ENCODE results near the gene TOX3.

TOX3 gene

DNA sequence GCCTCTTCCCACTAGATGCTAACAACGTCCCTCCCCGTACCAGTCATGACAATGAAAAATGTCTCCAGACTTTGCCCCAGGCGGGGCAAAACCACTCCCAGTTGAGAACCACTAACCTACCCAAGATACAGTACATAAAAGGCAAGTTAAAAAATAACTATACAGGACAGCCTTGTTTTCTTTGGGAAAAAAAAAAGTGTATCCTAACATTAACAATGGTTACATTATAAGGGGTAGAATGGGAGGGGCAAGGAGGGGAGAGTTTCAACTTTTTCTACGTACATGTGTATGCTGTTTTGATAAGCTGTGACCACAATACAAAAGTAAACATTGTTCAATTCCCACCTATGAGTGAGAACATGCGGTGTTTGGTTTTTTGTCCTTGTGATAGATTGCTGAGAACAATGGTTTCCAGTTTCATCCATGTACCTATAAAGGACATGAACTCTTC, 94.9 kb downstream of the TOX3 start:
- DNase-seq (ENCODE audit: low read depth), result no peak

DNA sequence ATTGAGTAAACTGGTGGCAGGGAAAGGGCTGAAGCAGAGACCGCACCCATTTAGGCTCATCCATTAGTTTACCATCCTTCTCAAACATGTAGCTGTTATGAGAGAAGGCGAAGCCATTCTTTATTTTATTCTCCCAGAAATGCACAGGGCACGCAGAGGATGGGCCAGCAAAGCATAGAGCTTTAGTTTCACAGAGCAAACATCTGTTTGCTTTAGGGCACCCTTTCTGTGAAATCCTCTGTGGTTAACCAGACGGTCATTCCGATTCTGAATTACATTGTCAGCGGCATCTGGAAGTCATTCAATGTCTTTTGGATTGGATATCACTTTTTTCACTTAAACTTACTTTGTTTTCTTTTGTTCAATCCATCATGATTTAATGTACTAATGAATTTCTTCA, 96.0 kb downstream of the TOX3 start:
- no peak for DNase-seq (ENCODE audit: low read depth)

DNA sequence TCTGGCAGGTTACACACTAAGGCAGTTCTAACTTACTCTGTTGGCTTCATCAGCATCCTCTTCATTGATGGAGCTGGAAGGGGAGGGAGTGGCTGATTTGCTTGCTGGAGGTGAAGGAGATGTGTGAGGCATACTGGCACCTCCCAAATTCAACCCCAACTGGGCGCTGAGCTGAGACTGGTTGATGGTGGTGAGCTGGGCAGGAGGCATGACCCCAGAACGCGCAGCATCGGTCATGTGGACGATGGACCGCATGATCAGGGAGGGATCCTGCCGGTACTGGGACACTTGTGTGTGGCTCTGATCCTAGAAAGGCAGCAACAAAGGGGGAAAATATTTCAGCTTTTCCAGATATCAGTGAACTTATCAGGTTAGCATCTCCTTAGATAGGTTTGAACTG, 96.7 kb downstream of the TOX3 start:
- no peak for DNase-seq (ENCODE audit: low read depth)

DNA sequence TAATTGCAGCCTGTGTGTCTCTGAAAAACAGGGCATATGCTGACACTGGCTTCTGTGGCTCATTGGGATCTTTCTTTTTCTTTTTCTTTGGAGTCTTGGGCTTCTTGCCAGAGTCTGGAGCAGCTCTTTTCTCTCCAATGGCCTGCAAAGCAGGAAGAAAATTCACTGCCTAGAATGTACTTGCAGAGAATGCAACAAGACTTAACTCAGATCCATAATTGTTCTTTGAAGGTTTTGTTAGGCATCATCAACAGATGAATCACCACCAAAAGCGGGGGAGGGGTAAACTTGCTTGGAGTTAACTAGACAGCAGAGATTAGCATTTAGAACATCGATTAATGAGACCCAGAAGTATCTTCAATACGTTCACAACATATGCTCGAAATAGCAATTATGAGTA, 100.9 kb downstream of the TOX3 start:
- no peak for DNase-seq (ENCODE audit: low read depth)

DNA sequence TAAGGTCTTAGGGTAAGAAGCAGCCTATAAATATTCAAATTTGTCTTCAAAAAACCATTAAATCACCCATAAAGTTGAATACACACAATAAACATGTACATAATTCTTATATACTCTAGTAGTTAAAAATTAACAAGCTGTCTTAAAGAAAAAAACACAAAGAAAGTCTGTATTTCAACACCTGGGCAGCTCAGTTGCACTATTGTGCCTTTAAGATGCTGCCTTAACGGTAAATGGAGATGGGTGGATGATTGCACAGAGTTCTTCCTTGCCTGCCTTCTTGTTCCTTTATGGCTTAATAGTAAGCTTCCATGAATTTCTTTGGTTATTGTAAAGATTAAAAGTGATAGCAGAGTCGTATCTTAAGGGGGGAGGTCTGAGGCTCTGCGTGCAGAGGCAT, 105.1 kb downstream of the TOX3 start:
- no peak for DNase-seq (ENCODE audit: low read depth)

DNA sequence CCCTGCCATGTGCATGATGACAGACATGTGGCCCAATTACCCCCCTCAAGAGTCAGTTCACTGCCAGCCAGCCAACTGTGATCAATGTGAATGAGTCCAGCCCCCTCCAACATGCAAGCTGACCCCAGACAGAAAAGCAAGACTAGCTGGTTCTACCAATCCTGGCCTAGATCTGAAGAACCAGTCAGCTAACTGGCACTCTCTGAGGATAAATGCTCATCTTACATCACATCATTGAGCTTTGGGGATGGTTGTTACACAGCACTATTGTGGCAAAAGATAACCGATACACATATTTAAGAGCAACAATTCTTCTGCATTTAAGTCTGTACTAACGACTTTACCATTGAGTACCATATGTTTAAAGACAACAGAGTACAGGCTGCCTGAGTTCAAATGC, 106.7 kb downstream of the TOX3 start:
- no peak for DNase-seq (ENCODE audit: low read depth)

DNA sequence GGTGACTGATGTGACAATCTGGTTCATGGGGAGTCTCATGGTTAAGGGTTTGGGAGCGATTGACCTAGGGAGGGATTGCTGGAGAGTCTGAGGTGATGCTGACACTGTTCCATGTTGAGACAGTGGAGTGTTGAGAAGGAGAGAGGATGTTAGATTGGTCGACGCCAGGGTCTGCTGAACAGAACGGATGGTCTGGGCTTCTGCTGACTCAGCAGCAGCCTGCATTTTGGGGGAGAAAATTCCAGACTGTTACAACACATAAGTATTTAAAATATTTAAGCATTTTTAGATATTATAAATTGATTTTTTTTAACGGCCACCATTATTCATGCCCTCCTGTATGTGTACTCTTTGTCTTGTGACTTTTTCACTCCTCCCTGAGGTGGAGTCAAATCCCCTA, 107.2 kb downstream of the TOX3 start:
- DNase-seq (ENCODE audit: low read depth), result no peak

DNA sequence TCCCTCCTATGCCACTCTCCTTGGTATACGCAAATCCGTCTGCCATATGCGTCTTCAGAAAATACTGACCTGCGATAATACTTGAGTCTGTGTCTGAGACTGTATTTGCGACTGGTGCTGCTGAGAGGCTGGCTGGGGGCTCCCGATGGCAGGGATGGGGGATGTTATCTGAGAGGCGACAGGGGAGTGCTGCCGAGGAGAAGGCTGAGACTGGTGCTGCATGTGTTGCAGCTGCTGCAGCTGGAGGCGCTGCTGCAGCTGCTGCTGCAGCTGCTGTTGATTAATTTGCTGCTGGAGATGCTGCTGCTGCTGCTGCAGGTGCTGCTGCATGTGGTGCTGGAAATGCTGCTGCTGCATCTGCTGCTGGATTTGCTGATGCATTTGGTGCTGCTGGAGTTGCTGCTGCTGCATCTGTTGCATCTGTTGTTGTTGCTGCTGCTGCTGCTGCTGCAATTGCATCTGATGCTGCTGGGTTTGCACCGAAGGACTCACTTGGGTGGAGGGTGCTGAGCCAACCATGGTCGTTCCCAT, 107.7 kb downstream of the TOX3 start:
- no peak for DNase-seq (ENCODE audit: low read depth)

DNA sequence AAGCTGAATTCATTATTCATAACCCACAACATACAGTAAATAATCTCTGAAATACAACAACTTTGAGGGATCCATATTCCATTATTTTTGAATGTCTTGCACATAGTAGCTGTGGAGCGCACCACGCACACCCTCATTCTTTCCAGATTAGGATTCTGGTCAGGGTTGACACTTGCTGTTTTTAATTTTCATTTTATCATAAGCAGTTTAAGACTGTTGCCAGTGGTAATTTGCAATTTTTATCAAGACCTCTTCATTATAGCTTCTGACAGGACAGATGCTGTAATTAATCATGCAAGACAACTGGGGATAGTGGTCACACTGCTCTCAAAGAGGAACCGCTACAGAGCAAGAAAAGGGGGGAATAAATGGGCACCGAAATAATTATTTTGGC, 109.7 kb downstream of the TOX3 start:
- DNase-seq (ENCODE audit: low read depth), result no peak

DNA sequence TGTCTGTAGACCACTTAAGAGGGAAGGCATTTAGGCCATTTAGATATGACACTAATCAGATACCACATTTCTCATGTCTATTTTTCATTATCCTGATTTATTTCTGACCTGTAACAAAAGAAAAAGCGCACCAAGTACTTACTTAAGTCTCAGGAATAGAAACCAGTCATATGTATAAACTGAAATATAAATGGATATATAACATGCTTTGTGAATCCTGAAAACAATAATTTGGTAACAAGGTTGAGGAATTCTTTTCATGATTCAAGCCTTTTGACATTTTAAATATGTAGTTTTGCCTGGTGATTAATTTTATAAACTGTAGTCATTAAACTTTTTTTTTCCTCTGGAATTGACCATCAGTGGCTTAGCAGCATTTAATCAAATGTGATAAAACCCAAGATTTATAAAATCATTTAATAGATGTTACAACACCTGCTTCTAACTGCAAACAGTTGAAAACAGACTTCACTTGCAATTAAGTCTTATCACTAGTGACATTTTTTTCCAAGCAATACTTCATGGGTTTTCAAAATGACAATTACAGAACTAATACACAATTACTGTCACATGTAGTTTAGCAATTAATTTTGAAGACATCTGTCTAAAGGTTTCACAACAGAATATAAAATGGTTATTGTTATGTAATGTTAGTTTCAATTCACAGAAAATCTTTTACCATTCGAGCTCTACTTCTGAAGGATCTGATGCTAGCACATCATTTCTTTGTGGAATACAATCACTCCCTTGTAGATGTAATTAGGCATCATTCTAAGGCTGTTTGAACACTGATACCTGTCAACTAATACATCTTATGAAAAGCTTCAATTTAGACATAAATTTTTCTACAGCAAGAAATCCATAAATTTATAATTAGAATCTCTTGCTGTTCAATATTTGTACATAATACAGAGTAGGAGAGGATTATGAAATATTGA, 110.3 kb downstream of the TOX3 start:
- no peak for DNase-seq (ENCODE audit: low read depth)

DNA sequence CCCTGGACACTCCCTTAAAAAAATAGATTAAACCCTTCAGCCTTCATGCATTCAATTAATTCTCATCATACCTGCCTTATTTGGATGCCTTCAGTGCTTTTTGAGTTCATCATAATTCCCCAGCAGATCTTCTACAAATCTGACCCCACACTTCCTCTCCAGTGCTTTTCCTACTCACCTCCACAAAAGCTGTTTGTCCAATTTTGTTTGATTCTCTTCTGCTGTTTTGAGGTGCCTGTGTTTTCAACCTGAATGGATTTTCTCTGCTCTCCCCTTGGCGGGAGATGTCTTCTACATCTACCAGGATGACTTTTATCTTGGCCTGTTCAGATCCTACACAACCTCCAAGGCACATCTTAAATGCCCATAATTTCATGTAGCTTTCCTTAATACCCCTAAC, 112.7 kb downstream of the TOX3 start:
- no peak for DNase-seq (ENCODE audit: low read depth)

DNA sequence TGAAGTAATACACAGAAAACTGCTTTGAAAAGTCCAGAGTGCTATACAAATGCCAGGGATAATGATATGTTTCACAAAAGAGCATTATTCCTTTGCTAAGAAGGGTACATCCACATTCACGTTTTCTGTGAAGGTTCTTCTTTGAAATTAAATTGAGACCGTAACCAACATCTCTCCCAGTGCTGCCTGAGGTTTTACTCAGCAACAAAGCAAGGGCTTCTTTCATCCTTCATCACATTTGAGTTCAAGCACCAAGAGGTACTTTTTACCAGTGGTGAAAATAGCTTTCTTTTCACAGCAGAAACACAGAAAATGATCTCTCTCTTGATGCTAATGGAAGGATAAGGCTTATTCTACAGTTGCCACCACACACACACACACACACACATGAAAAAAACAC, 113.3 kb downstream of the TOX3 start:
- DNase-seq (ENCODE audit: low read depth), result no peak

DNA sequence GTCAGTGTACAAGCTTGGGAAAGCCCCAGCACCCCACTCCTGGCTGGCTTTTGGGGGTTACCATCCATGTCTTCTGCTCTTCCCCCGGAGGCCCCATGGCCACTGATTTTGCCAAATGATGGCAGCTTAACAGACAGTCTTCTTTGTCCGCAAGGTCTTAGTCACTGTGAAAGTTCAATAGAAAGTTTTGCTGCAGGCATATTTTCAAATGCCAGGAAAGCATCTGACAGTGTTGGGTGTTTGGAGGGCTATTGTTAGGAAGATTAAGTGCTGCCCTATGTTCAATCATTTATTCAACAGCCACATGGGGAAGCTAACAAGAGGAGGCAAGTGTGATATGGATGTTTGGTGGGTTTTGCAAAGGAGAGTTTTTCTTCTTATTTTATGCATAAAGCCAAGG, 122.4 kb downstream of the TOX3 start:
- no peak for DNase-seq (ENCODE audit: low read depth)

DNA sequence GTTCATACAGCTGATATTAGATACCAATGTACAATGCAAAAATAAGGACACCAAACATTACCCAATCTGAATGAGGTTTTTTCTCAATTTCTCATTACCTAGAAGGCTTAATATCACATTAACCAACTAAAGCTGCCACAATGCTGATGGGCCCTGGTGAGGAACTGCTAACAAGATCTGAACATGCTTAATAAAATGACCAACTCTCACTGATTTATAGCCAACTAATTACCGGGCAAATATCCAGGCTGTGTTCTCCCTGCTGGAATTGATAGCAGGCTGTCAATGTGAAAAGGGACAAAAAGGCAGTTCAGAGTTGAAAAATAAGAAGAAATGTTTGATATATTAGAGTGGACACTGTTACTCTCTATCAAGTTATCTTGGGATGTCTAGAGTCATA, 124.6 kb downstream of the TOX3 start:
- DNase-seq (ENCODE audit: low read depth), result no peak

DNA sequence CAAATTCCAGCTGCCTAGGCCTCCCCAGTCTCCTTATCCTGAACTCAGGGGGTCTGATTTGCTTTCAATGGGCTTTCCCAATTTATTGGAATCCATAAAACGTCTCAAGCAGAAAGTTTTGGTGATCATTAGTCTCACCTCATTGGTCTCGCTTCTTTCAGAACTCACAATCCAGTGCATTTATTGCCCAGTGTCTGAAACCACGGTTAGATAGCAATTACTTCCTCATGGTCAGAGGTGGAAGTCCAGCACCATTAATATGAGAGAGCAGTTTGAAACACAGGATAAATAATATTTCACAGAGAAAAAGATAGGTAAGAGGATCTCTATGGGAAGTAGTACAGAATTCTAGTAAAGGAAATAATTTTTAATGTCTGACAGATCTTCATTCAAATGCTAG, 128.7 kb downstream of the TOX3 start:
- no peak for DNase-seq (ENCODE audit: low read depth)

DNA sequence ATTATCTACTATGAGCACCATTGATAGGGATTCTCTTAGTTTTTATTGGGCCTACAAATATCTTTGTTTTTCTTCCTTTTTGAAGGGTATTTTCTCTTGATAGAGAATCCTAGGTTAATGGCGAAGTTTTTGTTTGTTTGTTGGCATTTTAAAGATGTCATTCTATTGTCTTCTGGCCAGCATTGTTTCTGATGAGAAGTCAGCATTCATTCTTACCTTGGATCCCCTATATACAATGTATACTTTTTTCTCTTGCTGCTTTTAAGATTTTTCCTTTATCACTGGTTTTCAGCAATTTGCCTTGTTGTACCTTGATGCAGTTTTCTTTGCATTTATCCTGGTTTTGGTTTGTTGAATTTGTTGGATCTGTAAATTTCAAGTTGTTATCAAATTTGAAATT, 130.1 kb downstream of the TOX3 start:
- no peak for DNase-seq (ENCODE audit: low read depth)

DNA sequence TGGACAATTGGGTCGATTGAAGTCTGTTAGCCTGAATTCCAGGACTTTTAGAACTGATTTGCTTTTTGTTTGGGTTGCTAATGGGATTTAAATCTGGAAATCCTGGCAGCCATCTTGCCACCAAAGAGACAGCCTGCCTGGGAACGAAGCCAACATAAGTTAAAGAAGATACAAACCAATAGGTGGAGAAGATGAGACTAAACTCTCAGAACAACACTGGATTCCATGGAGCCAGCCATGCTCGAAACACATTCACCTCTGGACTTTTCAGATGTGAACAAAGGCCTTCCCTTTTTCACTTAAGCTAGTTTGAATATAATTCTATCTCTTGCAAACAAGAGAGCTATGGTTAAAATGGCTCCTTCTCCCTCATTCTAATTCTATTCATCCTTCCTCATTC, 135.9 kb downstream of the TOX3 start:
- DNase-seq (ENCODE audit: low read depth), result no peak

DNA sequence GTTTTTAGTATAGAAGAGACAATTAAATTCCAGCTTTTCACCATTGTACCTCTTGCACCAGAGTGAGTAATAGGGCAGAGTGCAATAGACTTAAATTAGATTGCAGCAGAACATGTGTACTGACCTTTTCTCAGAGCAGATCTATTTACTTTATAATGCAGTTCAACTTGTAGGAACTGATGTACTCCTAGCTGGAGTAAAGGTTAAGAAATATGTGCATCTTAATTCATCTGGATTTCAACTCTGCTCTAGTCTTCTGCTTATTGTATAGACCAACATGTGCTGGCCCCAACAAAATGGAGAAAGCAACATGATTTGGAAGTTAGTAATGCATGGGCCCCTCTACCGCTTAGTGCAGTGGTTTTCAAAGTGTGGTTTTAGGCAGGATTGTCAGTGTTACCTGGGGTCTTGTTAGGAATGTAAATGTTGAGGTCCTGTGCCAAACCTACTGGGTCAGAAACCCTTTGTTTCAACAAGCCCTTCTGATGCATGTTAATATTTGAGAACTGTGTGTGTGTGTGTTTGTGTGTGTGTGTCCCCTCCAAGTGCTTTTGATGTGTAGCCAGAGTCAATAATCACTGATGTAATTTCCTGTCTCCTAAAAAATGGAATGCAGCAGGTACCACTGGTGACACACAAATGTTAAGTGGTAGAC, 138.6 kb downstream of the TOX3 start:
- DNase-seq (ENCODE audit: low read depth), result no peak

DNA sequence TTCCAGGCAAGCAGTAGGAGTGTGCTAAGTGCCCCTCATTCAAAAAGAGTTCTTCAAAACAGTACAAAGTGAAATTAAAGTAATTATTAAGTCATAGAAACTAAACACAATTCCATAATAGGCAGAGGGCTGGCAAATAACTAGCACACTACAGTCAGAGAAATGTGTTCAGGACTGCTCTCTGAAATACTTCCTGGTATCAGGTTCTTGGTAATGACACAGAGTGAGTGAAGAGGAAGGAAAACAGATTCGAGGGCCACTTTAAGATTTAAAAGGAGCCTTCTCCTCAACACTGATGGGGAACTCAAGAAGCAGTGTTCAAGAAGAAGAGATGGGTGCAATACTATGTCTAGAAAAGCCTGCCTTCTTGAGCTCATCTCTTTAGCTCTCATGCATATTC, 139.2 kb downstream of the TOX3 start:
- no peak for DNase-seq (ENCODE audit: low read depth)

DNA sequence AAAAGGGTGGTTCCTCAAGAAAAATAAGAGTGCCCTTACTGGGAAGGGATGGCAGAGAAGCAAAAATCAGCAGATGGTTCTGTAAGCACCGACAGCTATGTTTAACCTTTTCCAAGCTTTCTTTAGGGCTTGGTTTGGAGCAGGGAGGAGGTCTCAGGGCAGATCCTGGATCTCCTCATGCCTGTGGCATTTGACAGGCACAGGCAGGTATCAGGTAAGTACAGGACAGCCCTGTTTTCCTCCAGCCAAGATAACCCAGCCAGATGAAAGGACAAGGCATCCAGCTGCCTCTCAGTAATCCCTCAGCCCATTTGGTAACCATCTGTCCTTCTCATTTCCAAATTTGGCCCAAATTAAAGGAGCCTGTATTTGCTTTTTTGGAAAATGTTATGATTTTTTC, 141.5 kb downstream of the TOX3 start:
- no peak for DNase-seq (ENCODE audit: low read depth)

DNA sequence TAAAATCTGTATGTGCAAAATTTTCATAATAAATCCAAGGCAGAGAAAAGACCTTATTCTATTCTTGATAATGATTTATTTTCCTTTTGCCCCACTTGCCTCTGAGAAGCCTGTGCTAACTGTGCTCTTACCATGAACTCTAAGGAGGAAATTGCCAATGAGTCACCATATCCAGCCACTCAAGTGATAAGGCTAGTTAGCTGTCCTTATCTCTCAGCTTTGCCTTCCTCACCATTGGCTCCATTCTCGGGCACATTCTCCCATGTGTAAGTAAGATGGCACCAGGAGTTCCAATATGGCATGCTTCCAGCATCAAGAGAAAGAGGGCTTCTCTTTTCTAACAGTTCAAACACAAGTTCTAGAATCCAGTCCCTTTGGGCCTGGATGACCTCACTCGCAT, 142.4 kb downstream of the TOX3 start:
- no peak for DNase-seq (ENCODE audit: low read depth)

DNA sequence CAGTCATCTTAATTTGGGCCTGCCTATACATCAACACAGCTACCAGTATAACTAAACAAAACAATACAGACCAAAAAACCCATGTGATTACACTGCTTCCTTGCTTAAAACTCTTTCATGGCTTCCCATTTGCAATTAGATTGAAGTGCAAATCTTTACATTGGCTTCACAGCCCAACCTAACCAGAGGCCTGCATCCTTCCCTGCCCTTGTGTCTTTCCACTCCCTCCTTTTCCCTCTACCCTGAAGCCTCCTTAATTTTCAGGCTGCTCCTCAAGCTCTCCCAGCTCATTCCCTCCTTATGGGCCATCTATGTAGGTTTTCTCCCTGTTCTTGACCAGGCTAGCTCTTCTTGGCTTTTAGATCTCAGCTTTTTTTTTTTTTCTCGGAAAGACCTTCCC, 147.8 kb downstream of the TOX3 start:
- no peak for DNase-seq (ENCODE audit: low read depth)

DNA sequence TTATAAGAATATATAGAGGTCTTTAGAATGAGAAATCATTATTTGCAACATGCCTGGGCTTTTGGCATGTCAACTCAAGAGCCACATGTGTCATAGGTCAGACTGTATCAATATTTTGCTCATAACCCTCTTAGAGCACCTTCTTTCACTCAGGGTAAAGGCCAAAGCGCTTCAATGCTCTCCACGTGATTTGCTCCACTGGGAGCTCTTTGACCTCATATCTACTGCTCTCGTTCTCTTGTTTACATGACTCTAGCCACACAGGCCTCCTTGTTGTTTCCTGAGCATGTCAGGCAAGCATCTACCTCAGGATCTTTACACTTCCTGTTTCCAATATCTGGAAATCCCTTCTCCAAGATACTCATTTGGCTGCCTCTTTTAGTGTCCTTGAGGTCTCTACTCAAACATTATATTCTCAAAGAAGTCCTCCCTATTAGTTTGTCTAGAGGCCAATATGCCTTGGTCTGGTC, 148.4 kb downstream of the TOX3 start:
- DNase-seq (ENCODE audit: low read depth), result no peak

All from HS-5 (cell line).